Neuronal stem cell (in vitro differentiated cells): Measurements from ENCODE around the gene HOXA5.

Experiments
- DNase-seq: peaks from one replicate; pipeline ENCODE4 v3.0.0-alpha.2; 2013; ENCODE audit warnings: low spot score
- H2AFZ ChIP-seq: one replicate; pipeline ENCODE4 v1.6.1; 2013; ENCODE audit warnings: mild to moderate bottlenecking, low read length, inconsistent platforms
- H2AK5ac ChIP-seq: 2 replicates; pipeline ENCODE4 v1.6.1; 2013; ENCODE audit warnings: low read depth, mild to moderate bottlenecking, inconsistent platforms, low read length, moderate library complexity, mixed read lengths
- H2BK120ac ChIP-seq: 2 replicates; pipeline ENCODE4 v1.6.1; 2013; ENCODE audit warnings: low read depth, mild to moderate bottlenecking, inconsistent platforms, low read length, moderate library complexity, mixed read lengths
- H2BK12ac ChIP-seq: one replicate; pipeline ENCODE4 v1.6.1; 2013; ENCODE audit warnings: low read length, inconsistent platforms
- H2BK15ac ChIP-seq: 2 replicates; pipeline ENCODE4 v1.6.1; 2013; ENCODE audit warnings: mild to moderate bottlenecking, low read length, inconsistent platforms, mixed read lengths
- H2BK5ac ChIP-seq: one replicate; pipeline ENCODE4 v1.6.1; 2013; ENCODE audit warnings: inconsistent platforms, mild to moderate bottlenecking, low read length, moderate library complexity
- H3K14ac ChIP-seq: one replicate; pipeline ENCODE4 v1.6.1; 2013; ENCODE audit warnings: low read length, inconsistent platforms
- H3K18ac ChIP-seq: 2 replicates; pipeline ENCODE4 v1.6.1; 2013; ENCODE audit warnings: low read length, inconsistent platforms
- H3K23ac ChIP-seq: 2 replicates; pipeline ENCODE4 v1.6.1; 2013; ENCODE audit warnings: low read depth, mild to moderate bottlenecking, mixed read lengths, low read length, inconsistent platforms; ENCODE audit not compliant: poor library complexity
- H3K27ac ChIP-seq: replicated peaks from 3 replicates; pipeline ENCODE4 v1.5.1; 2013; ENCODE audit warnings: low read length, inconsistent platforms
- H3K27me3 ChIP-seq, 3 experiments: 2 replicates each; pipeline ENCODE4 v1.6.1; 2013; ENCODE audit warnings: low read length in 3 of 3, mild to moderate bottlenecking in 2 of 3, inconsistent platforms in 1 of 3, low read depth in 1 of 3, mixed read lengths in 1 of 3, moderate library complexity in 1 of 3; ENCODE audit not compliant: control insufficient read depth in 3 of 3, insufficient read depth in 3 of 3
- H3K36me3 ChIP-seq, 2 donors: replicated peaks in 1 of 2; 2 replicates each; pipeline ENCODE4 v1.6.1; 2013; ENCODE audit warnings: low read length in 2 of 2; ENCODE audit not compliant: control insufficient read depth in 2 of 2, insufficient read depth in 2 of 2
- H3K4ac ChIP-seq: 2 replicates; pipeline ENCODE4 v1.6.1; 2013; ENCODE audit warnings: inconsistent platforms, mild to moderate bottlenecking, low read length, moderate library complexity
- H3K4me1 ChIP-seq, 2 donors: 1 replicate in 1 of 2; 2 replicates in 1 of 2; pipeline ENCODE4 v1.6.1; 2013; ENCODE audit warnings: low read length in 2 of 2, low read depth in 1 of 2; ENCODE audit not compliant: control insufficient read depth in 2 of 2, insufficient read depth in 1 of 2
- H3K4me2 ChIP-seq: one replicate; pipeline ENCODE4 v1.6.1; 2013; ENCODE audit warnings: mild to moderate bottlenecking, low read length, inconsistent platforms; ENCODE audit not compliant: insufficient read depth, poor library complexity, severe bottlenecking
- H3K4me3 ChIP-seq, 2 donors: 2 replicates each; pipeline ENCODE4 v1.5.1; 2013; ENCODE audit warnings: low read length in 2 of 2, mild to moderate bottlenecking in 2 of 2, inconsistent platforms in 1 of 2, moderate library complexity in 1 of 2
- H3K79me1 ChIP-seq: one replicate; pipeline ENCODE4 v1.6.1; 2013; ENCODE audit warnings: low read depth, mild to moderate bottlenecking, inconsistent platforms, low read length, moderate library complexity
- H3K9ac ChIP-seq: one replicate; pipeline ENCODE4 v1.6.1; 2013; ENCODE audit warnings: mild to moderate bottlenecking, low read depth, low read length, inconsistent platforms; ENCODE audit not compliant: poor library complexity
- H3K9me3 ChIP-seq, 2 donors: replicated peaks in 1 of 2; 2 replicates each; pipeline versions ENCODE3 to v1.6.1; 2013; ENCODE audit warnings: low read length in 2 of 2, mild to moderate bottlenecking in 2 of 2, inconsistent platforms in 1 of 2, low read depth in 1 of 2, mixed read lengths in 1 of 2, moderate library complexity in 1 of 2; ENCODE audit not compliant: control insufficient read depth in 2 of 2, insufficient read depth in 1 of 2
- H4K8ac ChIP-seq: one replicate; pipeline ENCODE4 v1.6.1; 2013; ENCODE audit warnings: low read depth, mild to moderate bottlenecking, inconsistent platforms, low read length, moderate library complexity
- H4K91ac ChIP-seq: one replicate; pipeline ENCODE4 v1.6.1; 2013; ENCODE audit warnings: low read length, low read depth, mild to moderate bottlenecking, inconsistent platforms; ENCODE audit not compliant: poor library complexity
- WGBS, 2 donors: extraction: QIAGEN DNeasy Blood & Tissue Kit; methylation state at CpG; one replicate each; pipeline ENCODE4 v1.1.7; 2013; ENCODE audit warnings: missing lambda C conversion rate in 2 of 2, mixed read lengths in 1 of 2; ENCODE audit not compliant: insufficient read length in 2 of 2, insufficient replicate concordance in 1 of 2; ENCODE audit errors: extremely low coverage in 2 of 2; 5-methylcytosine and 5-hydroxymethylcytosine counted together

The HOXA5 gene

GRCh38 chr7:27128034-27128433 is 15.4 kb downstream of the HOXA5 start:
- Histone ChIP-seq H3K4ac (no peak overlapping the region), H3K23ac (no peak overlapping the region), H2AK5ac (no peak overlapping the region), H3K18ac (no peak overlapping the region), H4K8ac (no peak overlapping the region), H2BK5ac (no peak overlapping the region), H3K4me3 (no peak overlapping the region), H2BK15ac (no peak overlapping the region), H4K91ac (no peak overlapping the region), H3K4me2 (no peak overlapping the region), H3K27me3 (peaks cover 40 to 100% (median 95%) of the 10 kb centered on the region in 3 experiments), H3K36me3 (no peaks in the 10 kb centered on the region), H3K4me1 (peaks cover 0 to 3% of the 10 kb centered on the region in 2 donors), H3K9ac (no peak overlapping the region), H3K9me3 (peaks cover 0 to 10% of the 10 kb centered on the region in 2 donors), H2BK120ac (no peak overlapping the region), H3K27ac (no peak overlapping the region), H2AFZ (no peak overlapping the region), H3K79me1 (no peaks in the 10 kb centered on the region), H2BK12ac (no peak overlapping the region), H3K14ac (no peak overlapping the region)
- no CpG with 5 or more reads among the region's 2 CpGs for WGBS, 2 donors
- DNase-seq = no peak

- Histone ChIP-seq H3K14ac (no peak overlapping the region), H2BK5ac (no peak overlapping the region), H2AFZ (no peak overlapping the region), H3K27ac (no peak overlapping the region), H3K18ac (no peak overlapping the region), H3K4me3 (no peak overlapping the region), H4K91ac (no peak overlapping the region), H2BK120ac (no peak overlapping the region), H3K27me3 (peaks cover 52 to 100% (median 99%) of the 10 kb centered on the region in 3 experiments), H2AK5ac (no peak overlapping the region), H3K36me3 (no peaks in the 10 kb centered on the region), H3K23ac (no peak overlapping the region), H4K8ac (no peak overlapping the region), H3K4me1 (peaks cover 0 to 3% of the 10 kb centered on the region in 2 donors), H3K4ac (no peak overlapping the region), H3K79me1 (no peaks in the 10 kb centered on the region), H3K9me3 (peaks cover 0 to 12% of the 10 kb centered on the region in 2 donors), H2BK15ac (no peak overlapping the region), H3K4me2 (no peak overlapping the region), H2BK12ac (no peak overlapping the region), H3K9ac (no peak overlapping the region)
- no CpG with 5 or more reads among the region's 3 CpGs for WGBS, 2 donors
- no peak for DNase-seq
Measured at GRCh38 chr7:27126596-27127327, 16.7 kb downstream of the HOXA5 start.

GRCh38 chr7:27125986-27126394 is 17.5 kb downstream of the HOXA5 start:
- H3K4me3 ChIP-seq = no peak overlapping the region
- DNase-seq = no peak
- no CpG with 5 or more reads among the region's 5 CpGs for WGBS, 2 donors
- no peak overlapping the region for H4K91ac ChIP-seq
- H2BK15ac ChIP-seq = no peak overlapping the region
- no peak overlapping the region for H2BK120ac ChIP-seq
- no peaks in the 10 kb centered on the region for H3K79me1 ChIP-seq
- H3K27me3 ChIP-seq = peaks cover 45 to 100% (median 96%) of the 10 kb centered on the region in 3 experiments
- no peak overlapping the region for H2AFZ ChIP-seq
- H3K18ac ChIP-seq = no peak overlapping the region
- no peak overlapping the region for H3K14ac ChIP-seq
- no peak overlapping the region for H3K23ac ChIP-seq
- no peak overlapping the region for H3K27ac ChIP-seq
- H2BK12ac ChIP-seq = no peak overlapping the region
- H3K4me2 ChIP-seq = no peak overlapping the region
- H4K8ac ChIP-seq = no peak overlapping the region
- H3K9me3 ChIP-seq = peaks cover 0 to 9% of the 10 kb centered on the region in 2 donors
- H3K9ac ChIP-seq = no peak overlapping the region
- no peaks in the 10 kb centered on the region for H3K36me3 ChIP-seq
- no peak overlapping the region for H2BK5ac ChIP-seq
- peaks cover 0 to under 1% of the 10 kb centered on the region in 2 donors for H3K4me1 ChIP-seq
- no peak overlapping the region for H2AK5ac ChIP-seq
- H3K4ac ChIP-seq = no peak overlapping the region

- H3K79me1 ChIP-seq = no peaks in the 10 kb centered on the region
- H2AK5ac ChIP-seq = no peak overlapping the region
- no peak overlapping the region for H2BK12ac ChIP-seq
- no peak overlapping the region for H2BK120ac ChIP-seq
- H2BK15ac ChIP-seq = no peak overlapping the region
- H3K36me3 ChIP-seq = no peaks in the 10 kb centered on the region
- WGBS, 2 donors = no CpG with 5 or more reads among the region's 8 CpGs
- no peak overlapping the region for H2BK5ac ChIP-seq
- no peak overlapping the region for H3K4me3 ChIP-seq
- no peak overlapping the region for H2AFZ ChIP-seq
- no peaks in the 10 kb centered on the region for H3K4me1 ChIP-seq
- no peak overlapping the region for H4K8ac ChIP-seq
- no peak overlapping the region for H3K18ac ChIP-seq
- peaks cover 0 to 8% of the 10 kb centered on the region in 2 donors for H3K9me3 ChIP-seq
- no peak overlapping the region for H3K4me2 ChIP-seq
- H3K27ac ChIP-seq = no peak overlapping the region
- no peak overlapping the region for H3K4ac ChIP-seq
- H3K27me3 ChIP-seq = peaks cover 46 to 99% (median 96%) of the 10 kb centered on the region in 3 experiments
- H3K14ac ChIP-seq = no peak overlapping the region
- no peak for DNase-seq
- no peak overlapping the region for H3K9ac ChIP-seq
- no peak overlapping the region for H3K23ac ChIP-seq
- no peak overlapping the region for H4K91ac ChIP-seq
Measured at GRCh38 chr7:27124902-27125689, 18.4 kb downstream of the HOXA5 start.
